Raji (cell line): ENCODE data around the gene KCNT1.

ENCODE experiments used
- POLR2A ChIP-seq: IDR thresholded peaks from 2 replicates; pipeline ENCODE4 v1.6.1; 2011; ENCODE audit warnings: low read depth, low read length, control low read depth; ENCODE audit not compliant: insufficient read depth

KCNT1 gene

GRCh38 chr9:135821116-135821515 is 119.1 kb downstream of the KCNT1 start:
- no peak for TF ChIP-seq POLR2A

- no peak for TF ChIP-seq POLR2A
Measured at GRCh38 chr9:135821733-135822373, 119.9 kb downstream of the KCNT1 start.

GRCh38 chr9:135822374-135822755 is 120.4 kb downstream of the KCNT1 start:
- no peak for TF ChIP-seq POLR2A

- no peak for TF ChIP-seq POLR2A
Measured at GRCh38 chr9:135823036-135823435, 121.1 kb downstream of the KCNT1 start.

- TF ChIP-seq POLR2A, result no peak
Measured at GRCh38 chr9:135825435-135826187, 123.6 kb downstream of the KCNT1 start.

GRCh38 chr9:135826188-135826545 is 124.2 kb downstream of the KCNT1 start:
- TF ChIP-seq POLR2A, result no peak

- no peak for TF ChIP-seq POLR2A
Measured at GRCh38 chr9:135827301-135827700, 125.3 kb downstream of the KCNT1 start.

- TF ChIP-seq POLR2A, result no peak
Measured at GRCh38 chr9:135827866-135828580, 126.0 kb downstream of the KCNT1 start.

GRCh38 chr9:135828656-135829055 is 126.7 kb downstream of the KCNT1 start:
- no peak for TF ChIP-seq POLR2A

GRCh38 chr9:135830496-135830895 is 128.5 kb downstream of the KCNT1 start:
- TF ChIP-seq POLR2A, result no peak

GRCh38 chr9:135833864-135834263 is 131.9 kb downstream of the KCNT1 start:
- TF ChIP-seq POLR2A, result no peak

- TF ChIP-seq POLR2A, result no peak
Measured at GRCh38 chr9:135835131-135835530, 133.1 kb downstream of the KCNT1 start.

- no peak for TF ChIP-seq POLR2A
Measured at GRCh38 chr9:135839516-135839915, 137.5 kb downstream of the KCNT1 start.

GRCh38 chr9:135840107-135840506 is 138.1 kb downstream of the KCNT1 start:
- TF ChIP-seq POLR2A, result no peak

- no peak for TF ChIP-seq POLR2A
Measured at GRCh38 chr9:135840539-135840938, 138.6 kb downstream of the KCNT1 start.
